ENCODE data around the gene SP100. TPM values are rescaled to one million over a fixed set of nuclear protein-coding genes. Genes with fewer than 3 reads are reported as not detected.

Gene SP100
- total RNA-seq, 1 experiment from 2014 or later, result 6.2 TPM

- Histone ChIP-seq H3K9me3 (replicated peaks) (no peaks in the 10 kb centered on the region), H3K4me1 (no peaks in the 10 kb centered on the region), H3K27ac (0 out of 2 replicates have a peak overlapping the region, but pooled peaks have one; percentile 1), H3K36me3 (no peaks in the 10 kb centered on the region), H3K27me3 (no peaks in the 10 kb centered on the region), H3K4me3 (peak overlapping the region; percentile 64)
- DNase-seq, result peak; percentile 43 to 56
Observed at GRCh38 chr2:230411570-230412370, 4.2 kb upstream of the SP100 start.

DNA sequence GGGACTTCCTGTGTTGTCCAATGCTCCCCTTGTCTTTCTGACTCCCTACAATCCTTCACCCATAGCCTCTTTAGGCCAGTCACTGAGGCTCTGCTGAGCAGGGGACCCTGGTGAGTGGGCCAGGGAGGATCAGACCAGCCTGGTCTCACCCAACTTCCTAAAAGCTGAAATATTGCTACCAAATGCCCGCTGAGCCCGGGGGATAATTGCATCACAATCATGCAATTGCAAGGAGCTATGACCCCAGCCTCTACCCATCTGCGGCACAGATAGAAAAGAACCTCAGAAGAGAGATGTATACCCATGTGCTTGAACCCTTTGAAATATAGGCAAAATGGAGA is 3.7 kb upstream of the SP100 start:
- H3K27ac ChIP-seq, result no peak overlapping the region
- H3K4me1 ChIP-seq, result peaks cover 2% of the 10 kb centered on the region; the same call in 1 of the 2 replicates
- no peak for DNase-seq
- no peaks in the 10 kb centered on the region for H3K36me3 ChIP-seq
- H3K9me3 ChIP-seq (replicated peaks), result no peaks in the 10 kb centered on the region
- no peaks in the 10 kb centered on the region for H3K27me3 ChIP-seq
- H3K4me3 ChIP-seq, result peak overlapping the region; percentile 64

- DNase-seq, result no peak
- Histone ChIP-seq H3K27ac (no peak overlapping the region), H3K4me1 (peaks cover 2% of the 10 kb centered on the region; the same call in 1 of the 2 replicates), H3K36me3 (no peaks in the 10 kb centered on the region), H3K4me3 (no peak overlapping the region), H3K9me3 (replicated peaks) (no peaks in the 10 kb centered on the region), H3K27me3 (no peaks in the 10 kb centered on the region)
Observed at GRCh38 chr2:230412846-230413245, 3.2 kb upstream of the SP100 start.

GRCh38 chr2:230413479-230413878 is 2.5 kb upstream of the SP100 start:
- Histone ChIP-seq H3K27me3 (no peaks in the 10 kb centered on the region), H3K4me1 (peaks cover 2% of the 10 kb centered on the region; the same call in 1 of the 2 replicates), H3K36me3 (no peaks in the 10 kb centered on the region), H3K4me3 (no peak overlapping the region), H3K9me3 (replicated peaks) (no peaks in the 10 kb centered on the region), H3K27ac (no peak overlapping the region)
- DNase-seq, result no peak

GRCh38 chr2:230414302-230414701 is 1.7 kb upstream of the SP100 start:
- Histone ChIP-seq H3K4me3 (no peak overlapping the region), H3K27me3 (no peaks in the 10 kb centered on the region), H3K9me3 (replicated peaks) (no peaks in the 10 kb centered on the region), H3K27ac (no peak overlapping the region), H3K36me3 (no peaks in the 10 kb centered on the region), H3K4me1 (peaks cover 2% of the 10 kb centered on the region; the same call in 1 of the 2 replicates)
- DNase-seq, result no peak

- Histone ChIP-seq H3K27ac (no peak overlapping the region), H3K9me3 (replicated peaks) (no peaks in the 10 kb centered on the region), H3K4me3 (no peak overlapping the region), H3K36me3 (no peaks in the 10 kb centered on the region), H3K4me1 (peaks cover 2% of the 10 kb centered on the region; the same call in 1 of the 2 replicates), H3K27me3 (no peaks in the 10 kb centered on the region)
- no peak for DNase-seq
Observed at GRCh38 chr2:230417436-230417835, 1.4 kb downstream of the SP100 start.

GRCh38 chr2:230418341-230419016 is 2.5 kb downstream of the SP100 start:
- H3K27me3 ChIP-seq, result no peaks in the 10 kb centered on the region
- no peaks in the 10 kb centered on the region for H3K36me3 ChIP-seq
- H3K4me3 ChIP-seq, result no peak overlapping the region
- DNase-seq, result no peak
- no peak overlapping the region for H3K27ac ChIP-seq
- H3K4me1 ChIP-seq, result peaks cover 2% of the 10 kb centered on the region; the same call in 1 of the 2 replicates
- no peaks in the 10 kb centered on the region for H3K9me3 ChIP-seq (replicated peaks)

DNA sequence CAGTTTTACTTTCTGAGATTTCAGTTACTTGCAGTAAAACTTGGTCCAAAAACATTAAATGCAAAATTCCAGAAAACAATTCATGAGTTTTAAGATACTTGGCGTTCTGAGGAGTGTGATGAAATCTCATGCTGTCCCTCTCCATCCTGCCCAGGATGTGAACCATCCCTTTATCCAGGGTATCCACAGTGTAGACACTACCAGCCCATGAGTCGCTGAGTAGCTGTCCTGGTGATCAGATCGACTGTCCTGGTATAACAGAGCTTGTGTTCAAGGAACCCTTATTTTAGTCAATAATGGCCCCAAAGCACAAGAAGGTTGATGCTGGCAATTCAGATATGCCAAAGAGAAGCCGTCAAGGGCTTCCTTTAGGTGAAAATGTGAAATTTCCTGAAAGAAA is 3.2 kb downstream of the SP100 start:
- H3K9me3 ChIP-seq (replicated peaks), result no peaks in the 10 kb centered on the region
- no peak overlapping the region for H3K4me3 ChIP-seq
- DNase-seq, result no peak
- H3K36me3 ChIP-seq, result no peaks in the 10 kb centered on the region
- H3K27me3 ChIP-seq, result no peaks in the 10 kb centered on the region
- H3K4me1 ChIP-seq, result peaks cover 2% of the 10 kb centered on the region; the same call in 1 of the 2 replicates
- no peak overlapping the region for H3K27ac ChIP-seq

DNA sequence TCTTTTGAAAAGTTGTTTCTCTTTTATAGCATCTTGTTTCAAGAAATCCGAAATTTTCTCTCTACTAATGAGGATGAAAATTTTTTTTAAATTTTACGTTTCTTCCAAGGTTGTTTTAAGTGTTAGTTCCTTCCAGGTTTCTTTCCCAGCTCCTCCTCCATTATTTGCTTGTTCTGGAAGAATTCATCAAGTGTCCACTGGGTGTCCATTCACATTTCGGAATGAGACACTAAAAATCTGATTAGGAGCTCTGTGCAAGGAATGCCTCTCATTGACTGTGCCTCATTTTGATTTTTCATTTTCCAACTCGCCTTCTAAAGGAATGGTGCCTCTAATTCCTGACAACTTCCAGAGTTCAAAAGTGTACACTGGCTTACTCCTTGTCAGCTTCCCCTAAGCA is 6.1 kb downstream of the SP100 start:
- Histone ChIP-seq H3K4me3 (no peak overlapping the region), H3K36me3 (no peaks in the 10 kb centered on the region), H3K4me1 (no peaks in the 10 kb centered on the region), H3K27me3 (no peaks in the 10 kb centered on the region), H3K9me3 (replicated peaks) (no peaks in the 10 kb centered on the region), H3K27ac (no peak overlapping the region)
- DNase-seq, result no peak

DNA sequence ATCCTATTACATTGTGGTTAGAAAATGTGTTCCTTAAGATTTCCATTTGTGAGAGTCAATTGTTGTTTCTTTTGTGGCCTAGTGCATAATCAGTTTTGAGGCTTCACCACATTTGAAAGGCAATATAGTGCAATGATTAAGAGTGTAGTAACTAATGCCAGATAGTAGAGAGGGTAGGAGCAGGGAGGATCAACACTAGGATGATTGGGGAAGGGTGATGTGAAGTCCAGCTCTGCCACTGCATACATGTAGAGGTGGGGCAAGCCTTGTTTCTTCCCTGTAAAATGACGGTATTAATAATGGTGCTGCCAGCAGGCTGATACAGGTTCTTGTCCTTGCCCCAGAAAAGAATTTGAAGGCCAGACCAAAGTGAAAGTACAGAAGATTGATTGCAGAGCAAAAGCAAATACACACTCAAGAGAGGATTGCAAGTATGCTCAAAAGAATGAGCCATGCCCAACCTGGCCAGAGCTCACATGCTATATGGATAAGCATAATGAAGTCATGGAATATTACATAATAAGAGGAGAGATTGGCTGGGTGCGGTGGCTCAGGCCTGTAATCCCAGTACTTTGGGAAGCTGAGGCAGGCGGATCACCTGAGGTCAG is 8.0 kb downstream of the SP100 start:
- Histone ChIP-seq H3K4me3 (no peak overlapping the region), H3K36me3 (no peaks in the 10 kb centered on the region), H3K27me3 (no peaks in the 10 kb centered on the region), H3K27ac (no peak overlapping the region), H3K4me1 (no peaks in the 10 kb centered on the region), H3K9me3 (replicated peaks) (peaks cover 1% of the 10 kb centered on the region; the same call in 1 of the 2 replicates)
- no peak for DNase-seq

DNA sequence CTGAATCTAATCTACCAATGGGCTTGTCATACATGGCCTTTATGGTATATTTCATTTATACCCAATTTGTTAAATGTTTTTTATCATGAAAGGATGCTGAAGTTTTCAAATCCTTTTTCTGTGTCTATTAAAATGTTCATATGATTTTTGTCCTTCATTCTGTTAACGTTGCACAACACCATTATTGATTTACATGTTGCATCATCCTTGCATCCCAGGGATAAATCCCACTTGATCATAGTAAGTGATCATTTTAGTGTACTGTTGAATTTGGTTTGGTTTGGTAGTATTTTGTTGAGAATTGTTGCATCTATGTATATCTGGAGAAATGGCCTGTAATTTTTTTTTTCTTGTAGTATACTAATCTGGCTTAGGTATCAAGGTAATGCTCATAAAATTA is 9.4 kb downstream of the SP100 start:
- Histone ChIP-seq H3K4me1 (no peaks in the 10 kb centered on the region), H3K9me3 (replicated peaks) (peaks cover 9% of the 10 kb centered on the region), H3K36me3 (no peaks in the 10 kb centered on the region), H3K4me3 (no peak overlapping the region), H3K27me3 (no peaks in the 10 kb centered on the region), H3K27ac (no peak overlapping the region)
- DNase-seq, result no peak

DNA sequence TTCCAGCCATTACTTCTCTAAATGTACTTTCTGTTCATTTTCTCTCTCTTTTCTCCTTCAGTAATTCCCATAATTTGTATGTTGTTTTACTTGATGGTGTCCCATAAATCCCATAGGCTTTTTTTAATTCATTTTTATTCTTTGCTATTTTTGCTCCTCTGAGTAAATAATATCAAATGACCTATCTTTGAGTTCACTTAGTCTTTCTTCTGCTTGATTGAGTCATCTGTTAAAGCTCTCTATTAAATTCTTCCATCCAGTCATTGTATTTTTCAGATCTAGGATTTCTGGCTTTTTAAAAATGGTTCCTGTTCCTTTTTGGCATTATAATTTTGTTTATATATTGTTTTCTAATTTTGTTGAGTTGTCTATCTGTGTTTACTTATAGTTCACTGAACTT is 13.5 kb downstream of the SP100 start:
- no peaks in the 10 kb centered on the region for H3K36me3 ChIP-seq
- H3K27ac ChIP-seq, result no peak overlapping the region
- H3K4me3 ChIP-seq, result no peak overlapping the region
- no peaks in the 10 kb centered on the region for H3K4me1 ChIP-seq
- no peaks in the 10 kb centered on the region for H3K27me3 ChIP-seq
- no peak for DNase-seq
- H3K9me3 ChIP-seq (replicated peaks), result peaks cover 11% of the 10 kb centered on the region

DNA sequence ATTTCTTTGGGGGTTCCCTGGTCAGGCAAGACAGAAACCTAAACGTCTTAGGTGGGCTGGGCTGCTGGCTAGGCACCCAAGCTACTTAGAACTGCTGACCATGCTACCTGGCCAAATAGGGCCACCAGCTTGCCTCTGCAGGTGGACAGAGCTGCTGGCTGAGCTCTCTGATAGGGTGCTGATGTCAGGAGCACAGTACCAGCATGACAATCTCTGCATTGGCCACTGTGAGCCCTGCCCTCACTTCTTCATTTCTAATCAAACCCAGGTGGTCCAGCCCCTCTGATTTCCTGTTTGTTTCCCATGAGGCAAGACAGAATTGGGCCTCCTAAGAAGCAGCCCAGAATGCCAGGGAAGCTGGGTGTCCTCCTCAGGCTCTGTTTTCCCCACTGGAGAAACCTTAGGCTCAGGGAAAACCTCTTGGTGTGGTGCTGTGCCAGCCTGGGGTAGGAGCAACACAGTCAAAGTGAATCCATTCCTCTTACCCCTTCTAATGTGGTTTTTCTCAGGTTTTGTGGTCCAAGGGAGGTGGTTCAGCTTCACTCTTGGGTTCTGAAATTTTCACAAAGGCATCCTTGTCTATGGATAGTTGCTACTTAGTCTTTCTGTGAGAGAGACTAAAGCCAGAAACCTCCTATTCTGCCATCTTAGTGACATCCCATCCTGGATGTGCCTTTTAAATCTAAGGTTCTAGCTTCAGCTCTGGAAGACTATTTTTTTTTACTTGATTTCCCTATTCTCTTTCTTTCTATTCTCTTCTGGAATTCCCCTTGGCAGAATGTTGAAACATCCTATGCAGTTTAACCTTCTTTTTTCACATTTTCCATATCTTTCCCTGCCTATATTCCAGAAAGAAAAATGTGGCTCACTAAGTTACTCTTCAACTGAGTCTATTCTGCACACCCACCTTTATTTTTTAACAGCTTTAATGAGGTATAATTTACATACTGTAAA is 15.2 kb downstream of the SP100 start:
- Histone ChIP-seq H3K4me3 (no peak overlapping the region), H3K36me3 (no peaks in the 10 kb centered on the region), H3K4me1 (no peaks in the 10 kb centered on the region), H3K9me3 (replicated peaks) (peaks cover 15% of the 10 kb centered on the region), H3K27me3 (no peaks in the 10 kb centered on the region), H3K27ac (no peak overlapping the region)
- no peak for DNase-seq

DNA sequence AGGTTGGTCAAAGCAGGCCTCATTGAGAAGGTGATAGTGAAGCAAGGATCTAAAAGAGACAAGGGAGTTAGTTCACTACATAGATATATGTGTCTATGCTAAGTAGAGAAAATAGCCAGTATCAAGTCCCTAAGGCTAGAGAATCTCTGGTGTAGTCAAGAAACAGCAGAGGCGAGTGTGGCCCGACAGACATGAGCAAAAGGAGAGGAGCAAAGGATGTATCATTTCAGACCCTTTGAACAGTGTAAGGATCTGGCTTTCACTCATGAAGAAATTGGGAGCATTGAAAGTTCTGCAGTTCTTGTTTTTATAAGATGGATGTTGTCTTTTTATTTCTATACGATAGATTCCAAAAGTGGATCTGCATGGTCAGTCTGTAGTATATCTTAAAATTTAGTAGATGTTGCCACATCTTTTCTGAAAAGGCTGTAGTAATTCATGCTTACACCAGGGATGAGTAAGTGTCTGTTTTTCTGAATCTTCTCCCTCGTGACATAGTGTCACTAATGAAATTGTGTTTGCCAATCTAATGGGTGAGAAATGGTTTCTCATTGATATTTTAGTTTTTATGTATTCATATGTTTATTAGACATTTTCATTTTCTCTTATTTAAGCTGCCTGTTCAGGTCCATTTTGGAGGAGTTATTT is 18.8 kb downstream of the SP100 start:
- no peaks in the 10 kb centered on the region for H3K36me3 ChIP-seq
- peaks cover 7% of the 10 kb centered on the region; the same call in 1 of the 2 replicates for H3K9me3 ChIP-seq (replicated peaks)
- H3K4me3 ChIP-seq, result no peak overlapping the region
- H3K4me1 ChIP-seq, result no peaks in the 10 kb centered on the region
- DNase-seq, result no peak
- H3K27ac ChIP-seq, result no peak overlapping the region
- no peaks in the 10 kb centered on the region for H3K27me3 ChIP-seq
